AG08395 (cell line): ENCODE measurements around the gene ADAD1.

Experiments
- DNase-seq: peaks from one replicate; pipeline ENCODE4 v3.0.0; 2012; ENCODE audit warnings: mixed read lengths, low spot score

ADAD1 gene

GRCh38 chr4:122456231-122457116 is 77.7 kb downstream of the ADAD1 start, which contains the start of gene IL2:
Gene IL2, minus strand, starts transcription at chr4:122456725. Its CDS starts 285 bp downstream, at chr4:122456440.
- no peak for DNase-seq

GRCh38 chr4:122458625-122459024 is 79.8 kb downstream of the ADAD1 start:
- peak; percentile 15 for DNase-seq

GRCh38 chr4:122469457-122469856 is 90.6 kb downstream of the ADAD1 start:
- DNase-seq = no peak

- DNase-seq = no peak
Observed at GRCh38 chr4:122475233-122475632, 96.4 kb downstream of the ADAD1 start.

- DNase-seq = no peak
Observed at GRCh38 chr4:122476126-122476525, 97.3 kb downstream of the ADAD1 start.

- no peak for DNase-seq
Observed at GRCh38 chr4:122476745-122477144, 97.9 kb downstream of the ADAD1 start.
